WERI-Rb-1 (cell line): Measurements from ENCODE around the gene TFAM.

Experiments used
- DNase-seq: peaks from one replicate; pipeline ENCODE4 v3.0.0-alpha.2; 2020
- H3K27ac ChIP-seq: fragments of 250-450 bp; sonication (Bioruptor Pico); 2 replicates; pipeline ENCODE4 v1.5.1; 2020; ENCODE audit warnings: mild to moderate bottlenecking, moderate library complexity
- H3K27me3 ChIP-seq: fragments of 250-450 bp; sonication (Bioruptor Pico); 2 replicates; pipeline ENCODE4 v1.5.1; 2021; ENCODE audit warnings: mild to moderate bottlenecking, low read depth, moderate library complexity; ENCODE audit not compliant: insufficient read depth, severe bottlenecking
- H3K36me3 ChIP-seq: fragments of 250-450 bp; sonication (Bioruptor Pico); 2 replicates; pipeline ENCODE4 v1.5.1; 2020; ENCODE audit warnings: mild to moderate bottlenecking, moderate library complexity
- H3K4me3 ChIP-seq: 2 replicates; pipeline ENCODE4 v1.5.1; 2011; ENCODE audit warnings: low read depth, mild to moderate bottlenecking, control low read depth, low read length
- H3K9me3 ChIP-seq: fragments of 250-450 bp; sonication (Bioruptor Pico); 2 replicates; pipeline ENCODE4 v1.5.1; 2021; ENCODE audit warnings: mild to moderate bottlenecking, moderate library complexity; ENCODE audit not compliant: severe bottlenecking
- CTCF ChIP-seq: IDR thresholded peaks from 2 replicates; pipeline ENCODE4 v1.5.1; 2011; ENCODE audit warnings: low read depth, mild to moderate bottlenecking, control low read depth, inconsistent platforms, low read length

Gene TFAM

GRCh38 chr10:58448121-58448935 is 63.1 kb downstream of the TFAM start:
- H3K36me3 ChIP-seq = no peaks in the 10 kb centered on the region
- H3K4me3 ChIP-seq = no peak overlapping the region
- H3K9me3 ChIP-seq = peaks cover 3% of the 10 kb centered on the region
- no peak overlapping the region for H3K27ac ChIP-seq
- DNase-seq = no peak
- H3K27me3 ChIP-seq = no peaks in the 10 kb centered on the region
- TF ChIP-seq CTCF = no peak
